ENCODE data around the gene MAIP1. TPM values are rescaled to one million over a fixed set of nuclear protein-coding genes. Genes with fewer than 3 reads are reported as not detected.

The MAIP1 gene
- total RNA-seq, 1 donor from 2014 or later: 13.8 TPM

DNA sequence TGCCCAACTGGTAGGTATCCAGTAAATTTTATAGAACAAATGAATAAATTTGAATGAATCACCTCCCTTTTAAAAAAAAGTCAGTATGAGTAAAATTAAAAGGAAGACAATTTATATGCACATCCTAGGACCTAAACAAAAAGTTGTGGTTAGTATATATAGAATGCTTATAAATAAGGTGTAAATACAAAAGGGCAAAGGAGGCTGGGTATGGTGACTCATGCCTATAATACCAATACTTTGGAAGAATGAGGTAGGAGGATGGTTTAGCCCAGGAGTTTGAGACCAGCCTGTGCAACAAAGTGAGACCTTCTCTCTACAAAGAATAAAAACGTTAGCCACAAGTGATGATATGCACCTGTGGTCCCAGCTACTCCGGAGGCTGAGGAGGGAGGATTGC is 31.5 kb upstream of the MAIP1 start:
- Mint-ChIP-seq H3K4me3 (ENCODE audit: unreplicated experiment) (no peak overlapping the region), H3K9me3 (ENCODE audit: unreplicated experiment) (no peaks in the 10 kb centered on the region), H3K27ac (ENCODE audit: unreplicated experiment) (no peak overlapping the region), H3K36me3 (ENCODE audit: unreplicated experiment) (peaks cover 21% of the 10 kb centered on the region), H3K27me3 (ENCODE audit: unreplicated experiment) (no peaks in the 10 kb centered on the region), H3K4me1 (ENCODE audit: unreplicated experiment) (peaks cover 15% of the 10 kb centered on the region)
- DNase-seq (ENCODE audit: extremely low spot score, unreplicated experiment): no peak
- TF ChIP-seq CTCF (IDR thresholded peaks at IDR 0.05): no peak

DNA sequence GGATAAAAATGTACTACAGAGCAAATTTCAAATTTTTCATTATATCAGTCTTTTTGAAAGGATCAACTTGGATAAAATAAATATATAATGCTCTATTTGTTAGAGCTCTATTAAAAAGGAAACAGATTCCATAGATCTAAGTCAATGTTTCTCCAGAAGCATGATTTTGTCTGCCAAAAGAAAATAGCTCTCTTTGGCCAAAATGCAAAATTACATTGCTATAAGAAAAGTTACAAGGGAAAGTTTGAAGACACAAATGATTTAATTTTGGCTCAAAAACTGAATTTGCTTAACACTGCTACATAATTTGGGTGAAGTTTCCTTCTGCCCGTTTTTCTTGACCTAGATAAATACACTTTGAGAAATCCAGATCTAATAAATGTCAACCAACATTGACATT is 28.6 kb upstream of the MAIP1 start:
- no peak overlapping the region for H3K4me3 Mint-ChIP-seq (ENCODE audit: unreplicated experiment)
- peaks cover 15% of the 10 kb centered on the region for H3K4me1 Mint-ChIP-seq (ENCODE audit: unreplicated experiment)
- no peak for TF ChIP-seq CTCF (IDR thresholded peaks at IDR 0.05)
- no peaks in the 10 kb centered on the region for H3K9me3 Mint-ChIP-seq (ENCODE audit: unreplicated experiment)
- no peak for DNase-seq (ENCODE audit: extremely low spot score, unreplicated experiment)
- peaks cover 24% of the 10 kb centered on the region for H3K36me3 Mint-ChIP-seq (ENCODE audit: unreplicated experiment)
- no peaks in the 10 kb centered on the region for H3K27me3 Mint-ChIP-seq (ENCODE audit: unreplicated experiment)
- H3K27ac Mint-ChIP-seq (ENCODE audit: unreplicated experiment): no peak overlapping the region

- Mint-ChIP-seq H3K27ac (ENCODE audit: unreplicated experiment) (no peak overlapping the region), H3K4me1 (ENCODE audit: unreplicated experiment) (peaks cover 8% of the 10 kb centered on the region), H3K9me3 (ENCODE audit: unreplicated experiment) (no peaks in the 10 kb centered on the region), H3K36me3 (ENCODE audit: unreplicated experiment) (peaks cover 29% of the 10 kb centered on the region), H3K27me3 (ENCODE audit: unreplicated experiment) (no peaks in the 10 kb centered on the region), H3K4me3 (ENCODE audit: unreplicated experiment) (no peak overlapping the region)
- DNase-seq (ENCODE audit: extremely low spot score, unreplicated experiment): no peak
- TF ChIP-seq CTCF (IDR thresholded peaks at IDR 0.05): no peak
Observed at GRCh38 chr2:199928226-199928625, 27.2 kb upstream of the MAIP1 start.

- Mint-ChIP-seq H3K27me3 (ENCODE audit: unreplicated experiment) (no peaks in the 10 kb centered on the region), H3K9me3 (ENCODE audit: unreplicated experiment) (no peaks in the 10 kb centered on the region), H3K4me3 (ENCODE audit: unreplicated experiment) (no peak overlapping the region), H3K4me1 (ENCODE audit: unreplicated experiment) (peaks cover 8% of the 10 kb centered on the region), H3K27ac (ENCODE audit: unreplicated experiment) (no peak overlapping the region), H3K36me3 (ENCODE audit: unreplicated experiment) (peaks cover 31% of the 10 kb centered on the region)
- TF ChIP-seq CTCF (IDR thresholded peaks at IDR 0.05): no peak
- DNase-seq (ENCODE audit: extremely low spot score, unreplicated experiment): no peak
Observed at GRCh38 chr2:199928626-199929025, 26.8 kb upstream of the MAIP1 start.

GRCh38 chr2:199929262-199929661 is 26.1 kb upstream of the MAIP1 start:
- Mint-ChIP-seq H3K27ac (ENCODE audit: unreplicated experiment) (no peak overlapping the region), H3K4me1 (ENCODE audit: unreplicated experiment) (peaks cover 6% of the 10 kb centered on the region), H3K4me3 (ENCODE audit: unreplicated experiment) (no peak overlapping the region), H3K36me3 (ENCODE audit: unreplicated experiment) (peaks cover 32% of the 10 kb centered on the region), H3K27me3 (ENCODE audit: unreplicated experiment) (no peaks in the 10 kb centered on the region), H3K9me3 (ENCODE audit: unreplicated experiment) (no peaks in the 10 kb centered on the region)
- no peak for DNase-seq (ENCODE audit: extremely low spot score, unreplicated experiment)
- TF ChIP-seq CTCF (IDR thresholded peaks at IDR 0.05): no peak
